ENCODE measurements around the gene IQCE. TPM values are rescaled to one million over a fixed set of nuclear protein-coding genes. Genes with fewer than 3 reads are reported as not detected.
A peak's percentile ranks its signal among the peaks of the same experiment; 100 is the strongest.

The IQCE gene
- total RNA-seq, 2 donors from 2014 or later, result 6.6 to 9.1 TPM

- H3K9me3 ChIP-seq, result no peaks in the 10 kb centered on the region
- TF ChIP-seq, protein P1, sequence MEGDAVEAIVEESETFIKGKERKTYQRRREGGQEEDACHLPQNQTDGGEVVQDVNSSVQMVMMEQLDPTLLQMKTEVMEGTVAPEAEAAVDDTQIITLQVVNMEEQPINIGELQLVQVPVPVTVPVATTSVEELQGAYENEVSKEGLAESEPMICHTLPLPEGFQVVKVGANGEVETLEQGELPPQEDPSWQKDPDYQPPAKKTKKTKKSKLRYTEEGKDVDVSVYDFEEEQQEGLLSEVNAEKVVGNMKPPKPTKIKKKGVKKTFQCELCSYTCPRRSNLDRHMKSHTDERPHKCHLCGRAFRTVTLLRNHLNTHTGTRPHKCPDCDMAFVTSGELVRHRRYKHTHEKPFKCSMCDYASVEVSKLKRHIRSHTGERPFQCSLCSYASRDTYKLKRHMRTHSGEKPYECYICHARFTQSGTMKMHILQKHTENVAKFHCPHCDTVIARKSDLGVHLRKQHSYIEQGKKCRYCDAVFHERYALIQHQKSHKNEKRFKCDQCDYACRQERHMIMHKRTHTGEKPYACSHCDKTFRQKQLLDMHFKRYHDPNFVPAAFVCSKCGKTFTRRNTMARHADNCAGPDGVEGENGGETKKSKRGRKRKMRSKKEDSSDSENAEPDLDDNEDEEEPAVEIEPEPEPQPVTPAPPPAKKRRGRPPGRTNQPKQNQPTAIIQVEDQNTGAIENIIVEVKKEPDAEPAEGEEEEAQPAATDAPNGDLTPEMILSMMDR (IDR thresholded peaks at IDR 0.05), result no peak
- H3K4me1 ChIP-seq, result peaks cover 0 to 52% of the 10 kb centered on the region in 2 donors
- peak overlapping the region in 1 of 2 donors; percentile 87 for H3K27ac ChIP-seq
- no peak for DNase-seq (ENCODE audit: low spot score)
- H3K36me3 ChIP-seq, result no peaks in the 10 kb centered on the region
- no peaks in the 10 kb centered on the region for H3K27me3 ChIP-seq
- no peak overlapping the region for H3K4me3 ChIP-seq
These were observed 53.1 kb downstream of the IQCE start for GRCh38 chr7:2611922-2612321.

GRCh38 chr7:2612445-2613097, 53.8 kb downstream of the IQCE start:
- TF ChIP-seq, protein P1 (IDR thresholded peaks at IDR 0.05), result no peak
- no peaks in the 10 kb centered on the region for H3K9me3 ChIP-seq
- no peaks in the 10 kb centered on the region for H3K27me3 ChIP-seq
- peaks cover 0 to 52% of the 10 kb centered on the region in 2 donors for H3K4me1 ChIP-seq
- peak overlapping the region; percentile 74 to 87 for H3K27ac ChIP-seq
- no peak overlapping the region for H3K4me3 ChIP-seq
- H3K36me3 ChIP-seq, result no peaks in the 10 kb centered on the region
- no peak for DNase-seq (ENCODE audit: low spot score)

- DNase-seq (ENCODE audit: low spot score), result no peak
- TF ChIP-seq, protein P1 (IDR thresholded peaks at IDR 0.05), result peak in 1 of 2 donors; percentile 13
- H3K27me3 ChIP-seq, result no peaks in the 10 kb centered on the region
- H3K4me3 ChIP-seq, result no peak overlapping the region
- peaks cover 0 to 52% of the 10 kb centered on the region in 2 donors for H3K4me1 ChIP-seq
- no peaks in the 10 kb centered on the region for H3K9me3 ChIP-seq
- no peaks in the 10 kb centered on the region for H3K36me3 ChIP-seq
- peak overlapping the region; percentile 74 to 87 for H3K27ac ChIP-seq
These were observed 54.5 kb downstream of the IQCE start for GRCh38 chr7:2613098-2613930.

- TF ChIP-seq, protein P1 (IDR thresholded peaks at IDR 0.05), result no peak
- no peaks in the 10 kb centered on the region for H3K27me3 ChIP-seq
- peak overlapping the region; percentile 74 to 87 for H3K27ac ChIP-seq
- no peaks in the 10 kb centered on the region for H3K36me3 ChIP-seq
- H3K4me1 ChIP-seq, result peaks cover 0 to 54% of the 10 kb centered on the region in 2 donors
- H3K4me3 ChIP-seq, result peak overlapping the region in 1 of 2 donors; percentile 15
- no peak for DNase-seq (ENCODE audit: low spot score)
- no peaks in the 10 kb centered on the region for H3K9me3 ChIP-seq
These were observed 55.3 kb downstream of the IQCE start for GRCh38 chr7:2613931-2614600.

GRCh38 chr7:2614631-2615330, 56.0 kb downstream of the IQCE start:
- H3K27me3 ChIP-seq, result no peaks in the 10 kb centered on the region
- H3K9me3 ChIP-seq, result no peaks in the 10 kb centered on the region
- no peak for DNase-seq (ENCODE audit: low spot score)
- peaks cover 0 to 54% of the 10 kb centered on the region in 2 donors for H3K4me1 ChIP-seq
- H3K4me3 ChIP-seq, result peak overlapping the region in 1 of 2 donors; percentile 15
- TF ChIP-seq, protein P1 (IDR thresholded peaks at IDR 0.05), result no peak
- H3K36me3 ChIP-seq, result no peaks in the 10 kb centered on the region
- peak overlapping the region; percentile 74 to 87 for H3K27ac ChIP-seq

Measured in right atrium auricular region (tissue), 2 donors.